HepG2 (cell line): ENCODE data around the gene ZNF488. TPM values are rescaled to one million over a fixed set of nuclear protein-coding genes. Genes with fewer than 3 reads are reported as not detected.

Source experiments
- ELF3 ChIP-seq: IDR thresholded peaks from 2 replicates; pipeline ENCODE4 v1.6.1; 2016; ENCODE audit warnings: missing genetic modification reagents, missing compliant biosample characterization
- EP300 ChIP-seq, 3 experiments: sonication (generic) in 1 of 3; formaldehyde crosslinking in 1 of 3; IDR thresholded peaks; 2 replicates each; pipeline versions ENCODE4 v1.5.1 to v1.6.1; 2011 to 2020; ENCODE audit warnings: low read depth in 2 of 3, low read length in 2 of 3, borderline replicate concordance in 1 of 3, improper control_type of control experiment in 1 of 3, mild to moderate bottlenecking in 1 of 3, missing genetic modification reagents in 1 of 3, moderate library complexity in 1 of 3
- FOSL2 ChIP-seq: sonication (generic); formaldehyde crosslinking; IDR thresholded peaks from 2 replicates; pipeline ENCODE4 v1.4.0; 2020; ENCODE audit warnings: missing genetic modification reagents
- GABPA ChIP-seq, 2 experiments: IDR thresholded peaks; 2 replicates each; pipeline ENCODE4 v1.6.1; 2011 to 2016; ENCODE audit warnings: low read depth in 2 of 2, low read length in 1 of 2, missing biosample characterization in 1 of 2, missing genetic modification characterization in 1 of 2
- HIVEP1 ChIP-seq: sonication (generic); formaldehyde crosslinking; IDR thresholded peaks from 2 replicates; pipeline ENCODE4 v1.4.0; 2020; ENCODE audit warnings: mild to moderate bottlenecking, missing genetic modification reagents
- NR2F6 ChIP-seq, 2 experiments: IDR thresholded peaks; 2 replicates each; pipeline ENCODE4 v1.6.1; 2016; ENCODE audit warnings: antibody characterized with exemption in 1 of 2, mild to moderate bottlenecking in 1 of 2
- RARA ChIP-seq: IDR thresholded peaks from 2 replicates; pipeline ENCODE4 v1.6.1; 2016; ENCODE audit warnings: missing genetic modification reagents, missing compliant biosample characterization
- RBM22 ChIP-seq: fragments of 200-400 bp; formaldehyde crosslinking; optimal IDR thresholded peaks from 2 replicates; pipeline ENCODE3; 2017; ENCODE audit warnings: mild to moderate bottlenecking, low read length, moderate library complexity
- RELA ChIP-seq: sonication (generic); formaldehyde crosslinking; IDR thresholded peaks from 2 replicates; pipeline ENCODE4 v1.4.0; 2020; ENCODE audit warnings: missing genetic modification reagents
- RERE ChIP-seq: IDR thresholded peaks from 2 replicates; pipeline ENCODE4 v1.6.1; 2016; ENCODE audit warnings: low read depth, missing genetic modification reagents, missing compliant biosample characterization
- RXRA ChIP-seq: sonication (generic); formaldehyde crosslinking; IDR thresholded peaks from 2 replicates; pipeline ENCODE4 v1.5.1; 2020; ENCODE audit warnings: missing genetic modification reagents
- SAP130 ChIP-seq: IDR thresholded peaks from 2 replicates; pipeline ENCODE4 v1.6.1; 2016; ENCODE audit warnings: low read depth
- ZNF280B ChIP-seq: sonication (generic); formaldehyde crosslinking; IDR thresholded peaks from 2 replicates; pipeline ENCODE4 v1.5.0; 2020; ENCODE audit warnings: missing genetic modification reagents, mild to moderate bottlenecking, borderline replicate concordance
- ZNF644 ChIP-seq: IDR thresholded peaks from 2 replicates; pipeline ENCODE4 v1.6.1; 2016; ENCODE audit warnings: low read depth
- ZNF691 ChIP-seq: sonication (generic); formaldehyde crosslinking; IDR thresholded peaks from 2 replicates; pipeline ENCODE4 v1.4.0; 2020; ENCODE audit warnings: missing genetic modification reagents, low read depth, mild to moderate bottlenecking, borderline replicate concordance
- ZNF710 ChIP-seq: sonication (generic); formaldehyde crosslinking; IDR thresholded peaks from 2 replicates; pipeline ENCODE4 v1.5.0; 2020; ENCODE audit warnings: mild to moderate bottlenecking, missing genetic modification reagents, borderline replicate concordance
- ZNF777 ChIP-seq: sonication (generic); formaldehyde crosslinking; IDR thresholded peaks from 2 replicates; pipeline ENCODE4 v1.4.0; 2020; ENCODE audit warnings: missing genetic modification reagents
- polyA plus RNA-seq, 8 experiments: library from polyadenylated mRNA; depleted of rRNA in 3 of 8; stranded (reverse) in 7 of 8; unstranded in 1 of 8; fragments of >200 nt; fragmentation: Illumina TruSeq in 4 of 8; extraction: Trizol in 4 of 8; gene quantifications; 2 replicates each; pipeline versions ENCODE4 v1.2.1 to v1.2.3, GENCODE V29; 2011 to 2016; ENCODE audit warnings: low read depth in 4 of 8, missing spikeins in 1 of 8, mixed read lengths in 1 of 8; ENCODE audit not compliant: insufficient read depth in 1 of 8
- total RNA-seq, 5 experiments: library from RNA; depleted of rRNA; stranded (reverse); fragments of >200 nt; fragmentation: Illumina TruSeq; extraction: Trizol; gene quantifications; 2 replicates each; pipeline ENCODE4 v1.2.3, GENCODE V29; 2016; ENCODE audit warnings: low read depth in 1 of 5

ZNF488 gene
- total and polyA plus RNA-seq, 2 of the 13 experiments (the other 11 are each of a cell fraction or from before 2014, with no cell fraction given) = 0.13 to 0.15 TPM

- no peak for TF ChIP-seq ZNF777 (CRISPR knock-in tag)
- no peak for TF ChIP-seq GABPA (IDR thresholded peaks at IDR 0.05; ENCODE audit: low read depth, low read length)
- TF ChIP-seq GABPA (CRISPR knock-in tag; IDR thresholded peaks at IDR 0.05; ENCODE audit: low read depth) = peak; percentile 26; the same call in 1 of the 2 replicates
- TF ChIP-seq RXRA (CRISPR knock-in tag) = peak; percentile 27; the same call in 1 of the 2 replicates
- TF ChIP-seq ZNF710 = 0 out of 2 replicates have a peak, but pooled peaks have one; percentile 13
- no peak for TF ChIP-seq ZNF280B (CRISPR knock-in tag)
- peak; percentile 38; the same call in 1 of the 2 replicates for TF ChIP-seq ELF3
- peak; percentile 97 for TF ChIP-seq FOSL2 (CRISPR knock-in tag)
- TF ChIP-seq RELA (CRISPR knock-in tag) = no peak
- peak; percentile 47 for TF ChIP-seq RARA (CRISPR knock-in tag)
- no peak for TF ChIP-seq RBM22
- peak; percentile 41 for TF ChIP-seq SAP130
- no peak for TF ChIP-seq HIVEP1 (CRISPR knock-in tag)
- peak in 1 of 2 experiments; percentile 38; a peak in 1 of 4 replicates for TF ChIP-seq EP300 (IDR thresholded peaks at IDR 0.05; ENCODE audit: low read depth in 2 of 2, low read length in 2 of 2)
- TF ChIP-seq EP300 (CRISPR knock-in tag; IDR thresholded peaks at IDR 0.05; ENCODE audit: borderline replicate concordance) = no peak
- no peak for TF ChIP-seq RERE (CRISPR knock-in tag)
- peak; percentile 41; the same call in 1 of the 2 replicates for TF ChIP-seq ZNF691 (CRISPR knock-in tag)
- TF ChIP-seq NR2F6 (IDR thresholded peaks at IDR 0.05) = no peak
- peak; percentile 63; the same call in 1 of the 2 replicates for TF ChIP-seq NR2F6 (CRISPR knock-in tag; IDR thresholded peaks at IDR 0.05)
- peak; percentile 70; the same call in 1 of the 2 replicates for TF ChIP-seq ZNF644 (CRISPR knock-in tag)
Observed at GRCh38 chr10:47402641-47403301, 18.7 kb upstream of the ZNF488 start (continued).
